ENCODE measurements around the gene MYPN.
"Not testable (repeated sequence)": the region's sequence is repeated elsewhere in the genome, so short reads cannot be mapped to it uniquely, and the experiment has no call there.

MYPN gene

GRCh38 chr10:68172324-68172723 lies 63.0 kb downstream of the MYPN start:
- DNase-seq (ENCODE audit: low read depth in 2 of 2), result no peak

- DNase-seq (ENCODE audit: low read depth in 2 of 2), result no peak
These were observed 66.7 kb downstream of the MYPN start for GRCh38 chr10:68175949-68176348.

- DNase-seq (ENCODE audit: low read depth in 2 of 2), result no peak
These were observed 67.5 kb downstream of the MYPN start for GRCh38 chr10:68176797-68177196.

- no peak for DNase-seq (ENCODE audit: low read depth in 2 of 2)
These were observed 69.3 kb downstream of the MYPN start for GRCh38 chr10:68178592-68178991.

GRCh38 chr10:68179016-68179415 lies 69.7 kb downstream of the MYPN start:
- DNase-seq (ENCODE audit: low read depth in 2 of 2), result no peak

GRCh38 chr10:68180490-68180889 lies 71.2 kb downstream of the MYPN start:
- no peak for DNase-seq (ENCODE audit: low read depth in 2 of 2)

GRCh38 chr10:68184546-68184945 lies 75.3 kb downstream of the MYPN start:
- DNase-seq (ENCODE audit: low read depth in 2 of 2), result no peak

GRCh38 chr10:68185085-68185484 lies 75.8 kb downstream of the MYPN start:
- DNase-seq (ENCODE audit: low read depth in 2 of 2), result no peak

- no peak for DNase-seq (ENCODE audit: low read depth in 2 of 2)
These were observed 79.5 kb downstream of the MYPN start for GRCh38 chr10:68188835-68189234.

GRCh38 chr10:68192113-68192512 lies 82.8 kb downstream of the MYPN start:
- no peak for DNase-seq (ENCODE audit: low read depth in 2 of 2)

GRCh38 chr10:68194290-68194689 lies 85.0 kb downstream of the MYPN start:
- DNase-seq (ENCODE audit: low read depth in 2 of 2), result no peak

GRCh38 chr10:68195776-68196175 lies 86.5 kb downstream of the MYPN start:
- DNase-seq (ENCODE audit: low read depth in 2 of 2), result not testable (repeated sequence)

- DNase-seq (ENCODE audit: low read depth in 2 of 2), result no peak
These were observed 87.4 kb downstream of the MYPN start for GRCh38 chr10:68196701-68197100.

- no peak for DNase-seq (ENCODE audit: low read depth in 2 of 2)
These were observed 93.7 kb downstream of the MYPN start for GRCh38 chr10:68202960-68203353.

- no peak for DNase-seq (ENCODE audit: low read depth in 2 of 2)
These were observed 99.2 kb downstream of the MYPN start for GRCh38 chr10:68208424-68209042.

- no peak for DNase-seq (ENCODE audit: low read depth in 2 of 2)
These were observed 102.4 kb downstream of the MYPN start for GRCh38 chr10:68211669-68212068.

GRCh38 chr10:68212721-68213352 lies 103.5 kb downstream of the MYPN start:
- no peak for DNase-seq (ENCODE audit: low read depth in 2 of 2)

GRCh38 chr10:68218786-68219185 lies 109.5 kb downstream of the MYPN start:
- DNase-seq (ENCODE audit: low read depth in 2 of 2), result no peak

GRCh38 chr10:68221196-68221595 lies 111.9 kb downstream of the MYPN start:
- DNase-seq (ENCODE audit: low read depth in 2 of 2), result no peak

GRCh38 chr10:68222391-68222790 lies 113.1 kb downstream of the MYPN start:
- DNase-seq (ENCODE audit: low read depth in 2 of 2), result no peak

- DNase-seq (ENCODE audit: low read depth in 2 of 2), result no peak
These were observed 114.4 kb downstream of the MYPN start for GRCh38 chr10:68223535-68224165.

- DNase-seq (ENCODE audit: low read depth in 2 of 2), result no peak
These were observed 115.5 kb downstream of the MYPN start for GRCh38 chr10:68224810-68225209.

GRCh38 chr10:68230268-68230667 lies 121.0 kb downstream of the MYPN start:
- DNase-seq (ENCODE audit: low read depth in 2 of 2), result no peak
